Measurements from ENCODE around the gene USP7. TPM values are rescaled to one million over a fixed set of nuclear protein-coding genes. Genes with fewer than 3 reads are reported as not detected.
"Not testable (repeated sequence)": the region's sequence is repeated elsewhere in the genome, so short reads cannot be mapped to it uniquely, and the experiment has no call there.

USP7 gene
- total and polyA plus RNA-seq, 7 experiments from 2014 or later, result 8.9 to 261 (median 176) TPM

GRCh38 chr16:8872071-8872470 is 91.6 kb downstream of the USP7 start:
- Mint-ChIP-seq H3K4me1 (peaks cover 23 to 43% (median 32%) of the 10 kb centered on the region in 7 donors), H3K27me3 (no peaks in the 10 kb centered on the region), H3K27ac (no peak overlapping the region), H3K9me3 (peaks cover 0 to 3% (median 0%) of the 10 kb centered on the region in 11 donors), H3K4me3 (no peak overlapping the region), H3K36me3 (no peaks in the 10 kb centered on the region)
- ATAC-seq (no peak), DNase-seq (no peak)
- POLR2A ChIA-PET, result interaction anchor here (0.9 kb wide), 1 partner anchor 11 kb away, joined by 3 read pairs; no protein-coding TSS in a partner anchor
- H3K27me3 ChIP-seq (ENCODE audit: control insufficient read depth in 2 of 2, insufficient read depth in 2 of 2, low read length in 2 of 2), result no peaks in the 10 kb centered on the region
- no peak overlapping the region for H3K27ac ChIP-seq (ENCODE audit: low read depth, low read length)
- no peaks in the 10 kb centered on the region for H3K36me3 ChIP-seq (ENCODE audit: control insufficient read depth in 2 of 3, insufficient read depth in 3 of 3, low read length in 3 of 3)
- no peak overlapping the region for H3K4me3 ChIP-seq (ENCODE audit: low read length)
- H3K4me1 ChIP-seq (ENCODE audit: control insufficient read depth in 2 of 2, insufficient read depth in 2 of 2, low read length in 2 of 2), result peaks cover 6 to 10% of the 10 kb centered on the region in 2 donors
- intact Hi-C loops (cut with micrococcal nuclease), result no loop called here
- no peaks in the 10 kb centered on the region for H3K9me3 ChIP-seq (ENCODE audit: control insufficient read depth in 2 of 3, low read length in 3 of 3)
- CTCF ChIA-PET, result interaction anchor here (1.0 to 1.7 kb wide), 3 partner anchors 8 to 228 kb away, joined by 3 to 8 read pairs (median 5); no protein-coding TSS in a partner anchor

GRCh38 chr16:8869988-8870241 is 93.8 kb downstream of the USP7 start:
- not testable (repeated sequence) for H3K36me3 Mint-ChIP-seq; H3K4me3 ChIP-seq (ENCODE audit: low read length); H3K36me3 ChIP-seq (ENCODE audit: control insufficient read depth in 2 of 3, insufficient read depth in 3 of 3, low read length in 3 of 3); H3K27me3 Mint-ChIP-seq; H3K9me3 Mint-ChIP-seq; H3K27me3 ChIP-seq (ENCODE audit: control insufficient read depth in 2 of 2, insufficient read depth in 2 of 2, low read length in 2 of 2); H3K9me3 ChIP-seq (ENCODE audit: control insufficient read depth in 2 of 3, low read length in 3 of 3); DNase-seq; ATAC-seq
- Histone ChIP-seq H3K4me1 (ENCODE audit: control insufficient read depth in 2 of 2, insufficient read depth in 2 of 2, low read length in 2 of 2) (peaks cover 6 to 12% of the 10 kb centered on the region in 2 donors), H3K27ac (ENCODE audit: low read depth, low read length) (peak overlapping the region; percentile 26)
- H3K27ac Mint-ChIP-seq, result peak overlapping the region in 2 of 9 donors; percentile 9 to 55
- peak overlapping the region in 6 of 10 donors; percentile 13 to 97 (median 60) for H3K4me3 Mint-ChIP-seq
- ChIA-PET CTCF (interaction anchor here (0.6 kb wide), 1 partner anchor 18 kb away, joined by 3 read pairs; no protein-coding TSS in a partner anchor), POLR2A (interaction anchor here (0.9 kb wide), 1 partner anchor 53 kb away, joined by 3 read pairs; no protein-coding TSS in a partner anchor)
- intact Hi-C loops (cut with micrococcal nuclease), result loop anchor here (1.0 to 5.0 kb wide), 13 partner anchors 10 to 1875 kb away; partner anchors contain the start of genes ABAT (in 1 of the 2), ATF7IP2 (in 1 of the 2), HAPSTR1 (in 1 of the 2) and METTL22 (in 1 of the 2)
- peaks cover 25 to 62% (median 46%) of the 10 kb centered on the region in 7 donors for H3K4me1 Mint-ChIP-seq

DNA sequence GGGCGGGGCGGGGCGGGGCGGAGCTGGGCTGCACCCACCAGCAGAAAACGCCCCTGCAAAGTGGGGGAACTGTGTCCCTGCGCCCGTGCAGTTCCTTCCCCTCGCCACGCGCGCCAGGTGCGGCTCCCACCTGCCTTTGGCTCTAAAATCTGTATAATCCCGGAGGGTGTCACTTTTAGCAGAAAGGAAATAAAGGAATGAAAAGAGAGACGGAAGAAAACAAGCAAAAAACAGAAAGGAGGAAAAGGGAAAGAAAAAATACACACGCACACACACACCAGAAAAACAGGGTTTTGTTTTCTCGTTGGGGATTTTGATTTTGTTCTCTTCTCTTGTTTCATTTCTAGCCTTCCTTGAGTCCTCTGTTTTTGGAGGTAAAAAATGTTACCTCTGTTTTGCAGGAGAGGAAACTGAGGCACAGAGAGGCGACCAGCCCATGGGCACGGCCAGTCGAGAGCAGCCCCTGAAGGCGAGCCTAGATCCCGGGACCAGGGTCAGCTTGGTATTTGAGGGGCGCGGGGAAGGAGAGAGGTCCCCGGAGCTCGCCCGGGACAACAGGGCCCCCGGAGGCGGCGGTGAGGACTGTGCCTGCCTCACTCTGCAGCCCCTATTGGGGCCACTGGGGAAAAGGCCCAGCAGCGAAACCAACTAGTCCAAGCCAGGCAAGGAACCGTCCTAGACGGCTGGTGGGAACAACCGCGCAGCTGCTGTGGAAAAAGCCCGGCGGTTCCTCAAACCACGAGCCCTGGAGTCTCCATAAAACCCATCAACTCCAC is 94.3 kb downstream of the USP7 start:
- Mint-ChIP-seq H3K4me1 (peaks cover 26 to 62% (median 46%) of the 10 kb centered on the region in 7 donors), H3K36me3 (no peaks in the 10 kb centered on the region), H3K4me3 (peak overlapping the region; percentile 83 to 97 (median 90)), H3K27me3 (no peaks in the 10 kb centered on the region), H3K27ac (peak overlapping the region in 8 of 9 donors; percentile 59 to 95 (median 90)), H3K9me3 (peaks cover 0 to 3% (median 0%) of the 10 kb centered on the region in 11 donors)
- peak overlapping the region; percentile 26 for H3K27ac ChIP-seq (ENCODE audit: low read depth, low read length)
- peaks cover 6 to 12% of the 10 kb centered on the region in 2 donors for H3K4me1 ChIP-seq (ENCODE audit: control insufficient read depth in 2 of 2, insufficient read depth in 2 of 2, low read length in 2 of 2)
- H3K4me3 ChIP-seq (ENCODE audit: low read length), result peak overlapping the region; percentile 25
- ChIA-PET CTCF (interaction anchor here (0.8 to 1.9 kb wide), 2 partner anchors 11 to 18 kb away, joined by 3 to 10 read pairs; no protein-coding TSS in a partner anchor), POLR2A (interaction anchor here (0.8 to 2.7 kb wide), 10 partner anchors 10 to 223 kb away, joined by 3 to 25 read pairs (median 4); partner anchors contain the start of genes ABAT, HAPSTR1, PMM2 and TMEM186)
- intact Hi-C loops (cut with micrococcal nuclease), result loop anchor here (1.0 to 5.0 kb wide), 12 partner anchors 11 to 1875 kb away; partner anchors contain the start of genes ABAT (in 1 of the 2), ATF7IP2 (in 1 of the 2), HAPSTR1 (in 1 of the 2) and NUBP1 (in 1 of the 2)
- ATAC-seq, result no peak
- no peaks in the 10 kb centered on the region for H3K9me3 ChIP-seq (ENCODE audit: control insufficient read depth in 2 of 3, low read length in 3 of 3)
- H3K36me3 ChIP-seq (ENCODE audit: control insufficient read depth in 2 of 3, insufficient read depth in 3 of 3, low read length in 3 of 3), result no peaks in the 10 kb centered on the region
- DNase-seq, result peak in 4 of 9 donors; percentile 58 to 61 (median 59)
- H3K27me3 ChIP-seq (ENCODE audit: control insufficient read depth in 2 of 2, insufficient read depth in 2 of 2, low read length in 2 of 2), result no peaks in the 10 kb centered on the region

- ChIA-PET CTCF (interaction anchor here (0.6 to 1.9 kb wide), 4 partner anchors 12 to 68 kb away, joined by 3 to 10 read pairs (median 4); no protein-coding TSS in a partner anchor), POLR2A (interaction anchor here (0.8 to 2.7 kb wide), 10 partner anchors 10 to 224 kb away, joined by 3 to 25 read pairs (median 4); partner anchors contain the start of genes ABAT, HAPSTR1, PMM2 and TMEM186)
- no peaks in the 10 kb centered on the region for H3K27me3 Mint-ChIP-seq
- Histone ChIP-seq H3K27ac (ENCODE audit: low read depth, low read length) (peak within 1 kb of the TSS; percentile 67), H3K4me3 (ENCODE audit: low read length) (peak within 1 kb of the TSS; percentile 74), H3K36me3 (ENCODE audit: control insufficient read depth in 2 of 3, insufficient read depth in 3 of 3, low read length in 3 of 3) (no peaks in the 10 kb centered on the region), H3K27me3 (ENCODE audit: control insufficient read depth in 2 of 2, insufficient read depth in 2 of 2, low read length in 2 of 2) (no peaks in the 10 kb centered on the region), H3K4me1 (ENCODE audit: control insufficient read depth in 2 of 2, insufficient read depth in 2 of 2, low read length in 2 of 2) (peaks cover 6 to 12% of the 10 kb centered on the region in 2 donors), H3K9me3 (ENCODE audit: control insufficient read depth in 2 of 3, low read length in 3 of 3) (no peaks in the 10 kb centered on the region)
- H3K4me3 Mint-ChIP-seq, result peak within 1 kb of the TSS; percentile 93 to 98 (median 96)
- DNase-seq (peak; percentile 65 to 87 (median 74)), ATAC-seq (peak; percentile 91)
- peaks cover 0 to 3% (median 0%) of the 10 kb centered on the region in 11 donors for H3K9me3 Mint-ChIP-seq
- no peaks in the 10 kb centered on the region for H3K36me3 Mint-ChIP-seq
- peaks cover 30 to 63% (median 51%) of the 10 kb centered on the region in 7 donors for H3K4me1 Mint-ChIP-seq
- intact Hi-C loops (cut with micrococcal nuclease), result loop anchor here (1.0 to 5.0 kb wide), 14 partner anchors 12 to 1876 kb away; partner anchors contain the start of genes ABAT (in 2 of the 2), HAPSTR1 (in 2 of the 2), PMM2 (in 2 of the 2) and TMEM186 (in 2 of the 2)
- H3K27ac Mint-ChIP-seq, result peak within 1 kb of the TSS; percentile 88 to 98 (median 95)
Measured at GRCh38 chr16:8868416-8869211, 95.1 kb downstream of the USP7 start, which contains the start of gene CARHSP1. Gene CARHSP1 (minus strand): TSS chr16:8869006. CDS start chr16:8859328, 9,678 bp downstream.

DNA sequence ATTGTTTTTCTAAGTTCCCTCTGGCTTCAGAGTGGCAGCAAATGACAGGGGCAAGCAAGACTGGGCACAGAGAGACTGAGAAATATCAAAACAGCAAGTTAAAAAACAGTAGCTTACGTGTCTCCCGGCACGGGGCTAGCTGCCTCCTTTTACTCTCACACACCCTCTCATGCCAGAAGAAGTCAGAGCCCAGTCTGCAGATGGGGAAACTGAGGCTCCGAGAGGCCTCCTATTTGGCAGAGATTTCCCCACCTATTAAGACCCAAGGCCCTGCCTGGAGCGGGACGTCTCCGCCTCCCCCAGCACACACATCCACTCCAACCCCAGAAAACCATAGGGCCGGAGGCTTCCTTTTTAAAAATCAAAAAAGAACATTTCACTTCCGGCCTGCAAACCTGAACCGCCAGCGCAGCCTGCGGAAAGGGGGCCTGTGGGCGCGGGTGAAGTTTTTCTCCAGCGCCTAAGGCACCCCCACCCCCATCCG is 95.7 kb downstream of the USP7 start:
- ChIA-PET POLR2A (interaction anchor here (1.0 to 2.7 kb wide), 5 partner anchors 11 to 224 kb away, joined by 3 to 25 read pairs (median 16); partner anchors contain the start of genes HAPSTR1, PMM2 and TMEM186), CTCF (interaction anchor here (0.7 to 1.9 kb wide), 3 partner anchors 13 to 51 kb away, joined by 3 to 10 read pairs (median 3); no protein-coding TSS in a partner anchor)
- Mint-ChIP-seq H3K4me1 (peaks cover 30 to 59% (median 51%) of the 10 kb centered on the region in 7 donors), H3K36me3 (no peaks in the 10 kb centered on the region), H3K27ac (peak overlapping the region; percentile 87 to 98 (median 93)), H3K9me3 (peaks cover 0 to 3% (median 0%) of the 10 kb centered on the region in 11 donors), H3K4me3 (peak overlapping the region; percentile 93 to 98 (median 96)), H3K27me3 (no peaks in the 10 kb centered on the region)
- Histone ChIP-seq H3K36me3 (ENCODE audit: control insufficient read depth in 2 of 3, insufficient read depth in 3 of 3, low read length in 3 of 3) (no peaks in the 10 kb centered on the region), H3K4me3 (ENCODE audit: low read length) (peak overlapping the region; percentile 74), H3K27ac (ENCODE audit: low read depth, low read length) (peak overlapping the region; percentile 67), H3K4me1 (ENCODE audit: control insufficient read depth in 2 of 2, insufficient read depth in 2 of 2, low read length in 2 of 2) (peaks cover 6 to 12% of the 10 kb centered on the region in 2 donors), H3K27me3 (ENCODE audit: control insufficient read depth in 2 of 2, insufficient read depth in 2 of 2, low read length in 2 of 2) (no peaks in the 10 kb centered on the region), H3K9me3 (ENCODE audit: control insufficient read depth in 2 of 3, low read length in 3 of 3) (no peaks in the 10 kb centered on the region)
- no peak for ATAC-seq
- DNase-seq, result peak in 7 of 9 donors; percentile 49 to 71 (median 65)
- intact Hi-C loops (cut with micrococcal nuclease), result loop anchor here (1.0 to 5.0 kb wide), 13 partner anchors 12 to 1877 kb away; partner anchors contain the start of genes PMM2 (in 2 of the 2), TMEM186 (in 2 of the 2), ABAT (in 1 of the 2) and ATF7IP2 (in 1 of the 2)
